GM18499 (cell line): ENCODE data around the gene RGS16.

ENCODE experiments used
- ATAC-seq: cut with Tn5 transposase; IDR thresholded peaks from one replicate; pipeline ENCODE4 v1.9.1; 2021; ENCODE audit warnings: moderate number of reproducible peaks; ENCODE audit not compliant: insufficient read depth, unreplicated experiment

RGS16 gene

DNA sequence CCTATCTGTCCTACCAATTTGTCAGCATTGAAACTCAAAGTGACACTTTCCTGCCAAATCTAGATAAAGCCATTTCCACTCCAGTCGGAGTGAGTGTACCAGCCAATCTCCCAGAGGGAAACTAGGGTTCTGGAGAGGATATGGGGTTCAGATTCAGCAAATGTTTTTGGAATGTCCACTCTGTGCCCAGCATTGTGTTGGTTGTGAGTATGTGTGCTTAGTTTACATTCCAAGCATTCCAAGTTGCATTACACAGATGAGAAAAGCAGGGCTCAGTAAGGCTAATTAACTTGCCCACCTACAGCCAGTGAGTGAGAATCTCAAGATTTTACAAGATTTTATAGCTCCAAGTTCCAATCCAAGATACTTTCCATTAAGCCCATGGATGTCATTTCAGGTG, 26.4 kb upstream of the RGS16 start:
- ATAC-seq = no peak

DNA sequence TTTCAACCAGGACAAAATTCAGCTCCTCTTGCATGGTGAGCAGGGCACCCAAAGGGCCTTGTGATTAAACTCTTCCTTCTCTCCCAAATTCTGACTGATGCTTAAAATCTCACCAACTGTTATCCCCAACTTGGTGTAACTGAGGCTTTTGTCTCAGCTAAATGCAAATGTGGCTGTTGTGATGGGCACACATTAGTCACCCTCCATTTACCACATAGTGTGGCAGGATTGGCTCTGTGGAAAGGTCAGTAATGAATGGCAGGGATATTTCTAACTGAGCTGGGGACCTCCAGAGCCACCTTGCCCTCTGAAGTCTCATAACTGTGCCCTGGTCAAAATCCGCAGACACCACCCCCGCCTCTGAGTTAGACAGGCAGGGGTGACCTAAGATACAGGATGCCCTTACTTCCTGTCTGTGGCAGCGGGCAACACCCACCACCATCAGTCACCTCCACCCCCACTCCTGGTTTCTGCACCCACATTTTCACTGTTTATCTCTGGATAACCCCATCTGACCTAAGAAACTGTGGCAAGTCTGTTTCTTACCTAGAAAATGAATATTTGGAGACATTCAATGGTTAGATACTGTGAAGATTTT, 25.4 kb upstream of the RGS16 start:
- ATAC-seq = no peak

DNA sequence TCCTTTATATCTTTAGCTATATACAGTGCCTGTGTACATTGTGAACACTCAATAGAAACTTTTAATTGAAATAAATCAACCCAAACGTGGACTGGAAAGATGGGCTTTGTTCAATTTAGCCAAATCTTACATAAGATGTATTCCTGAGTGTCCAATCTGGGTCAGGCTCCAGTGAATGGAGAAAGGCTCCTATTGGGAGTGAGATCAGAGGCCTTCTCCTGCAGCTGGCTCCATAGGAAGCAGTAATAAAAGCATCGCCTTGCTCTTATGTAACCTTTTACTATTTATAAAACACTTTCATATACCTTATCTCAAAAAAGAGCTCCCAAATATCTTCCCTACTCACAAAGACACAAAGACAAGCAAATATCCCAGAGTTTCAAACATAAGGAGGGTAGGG, 24.9 kb upstream of the RGS16 start:
- ATAC-seq = no peak

DNA sequence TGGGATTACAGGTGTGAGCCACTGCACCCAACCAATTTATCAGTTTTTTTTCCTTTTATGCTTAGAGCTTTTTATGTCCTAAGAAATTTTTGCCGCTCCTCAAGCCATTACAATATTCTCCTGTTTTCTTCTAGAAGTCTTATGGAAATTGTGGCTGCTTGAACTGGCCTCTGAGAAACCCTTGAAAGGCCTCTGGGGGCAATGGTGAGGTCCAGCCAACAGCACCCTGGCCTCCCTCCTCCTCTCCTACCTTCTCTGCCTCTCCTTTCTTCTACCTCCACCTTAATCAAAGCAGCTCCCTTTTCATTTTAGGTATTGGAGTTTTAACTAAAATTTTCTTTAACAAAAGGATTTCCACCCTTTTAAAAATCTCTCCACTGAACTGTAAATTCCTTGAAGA, 24.5 kb upstream of the RGS16 start:
- no peak for ATAC-seq

DNA sequence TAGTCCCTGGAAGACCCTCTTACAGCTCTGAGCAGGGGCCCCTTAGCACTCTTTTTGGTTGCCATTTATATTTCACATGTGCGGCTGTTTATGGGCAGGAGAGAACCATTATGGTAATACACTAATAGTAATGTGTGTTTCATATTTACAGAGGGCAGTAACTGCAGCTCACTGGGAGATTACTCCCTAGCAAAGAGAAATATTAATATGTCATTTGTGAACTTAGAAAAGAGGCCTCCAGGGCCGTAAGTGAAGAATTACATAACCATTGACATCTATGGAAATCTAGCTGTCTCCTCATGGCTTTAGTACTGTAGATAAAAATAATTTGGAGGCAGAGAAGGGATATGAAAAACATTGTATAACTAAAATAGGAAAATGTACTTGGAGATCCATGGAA, 23.4 kb upstream of the RGS16 start:
- no peak for ATAC-seq

DNA sequence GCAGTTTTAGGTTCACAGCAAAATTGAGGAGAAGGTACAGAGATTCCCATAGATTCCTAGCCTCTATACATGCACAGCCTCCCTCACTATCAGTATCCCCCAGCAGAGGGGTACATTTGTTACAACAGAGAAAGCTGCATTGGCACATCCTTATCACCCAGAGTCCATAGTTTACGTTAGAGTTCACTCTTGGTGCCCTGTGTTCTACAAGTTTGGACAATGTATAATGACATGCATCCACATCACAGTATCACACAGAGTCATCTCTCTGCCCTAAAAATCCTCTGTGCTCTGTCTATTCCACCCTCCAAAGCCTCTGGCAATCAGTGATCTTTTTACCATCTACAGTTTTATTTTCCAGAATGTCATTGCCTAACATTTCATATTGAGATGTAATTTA, 22.3 kb upstream of the RGS16 start:
- ATAC-seq = no peak

DNA sequence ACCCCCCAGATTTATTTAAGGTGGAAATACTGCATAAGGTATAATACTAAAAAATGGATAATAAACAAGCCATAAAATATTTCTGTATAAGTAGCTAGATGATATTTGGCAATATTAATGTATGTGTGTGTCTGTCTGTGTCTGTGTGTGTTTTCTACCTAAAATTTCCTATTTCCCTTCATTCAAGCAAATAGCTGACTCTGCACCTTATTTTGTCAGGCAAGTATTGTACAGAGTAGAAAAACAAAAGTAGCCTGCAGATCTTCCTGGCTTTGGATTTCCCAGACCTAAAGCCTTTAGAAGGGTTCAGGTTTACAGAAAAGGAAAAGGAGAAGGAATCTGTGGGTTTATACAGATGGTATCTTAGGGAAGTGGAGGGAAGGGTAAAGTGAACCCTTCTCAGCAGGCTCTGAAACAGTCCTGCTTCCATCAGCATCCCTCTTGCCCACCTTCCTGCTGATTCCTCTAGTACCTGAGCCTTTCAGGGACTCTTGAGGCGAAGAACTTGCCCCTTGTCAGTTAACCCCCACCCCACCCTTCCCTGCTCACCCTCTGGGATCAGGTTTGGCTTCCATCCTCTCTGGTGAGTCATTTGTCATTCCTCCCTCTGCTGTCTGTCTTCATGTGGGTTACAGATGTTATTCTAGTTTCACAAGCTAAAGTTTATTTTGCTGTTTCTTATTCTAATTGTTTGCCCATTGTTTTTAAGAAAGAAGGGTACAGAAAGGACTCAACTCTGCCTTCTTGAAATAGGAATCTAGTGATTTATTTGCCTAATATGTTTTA, 21.7 kb upstream of the RGS16 start:
- no peak for ATAC-seq

DNA sequence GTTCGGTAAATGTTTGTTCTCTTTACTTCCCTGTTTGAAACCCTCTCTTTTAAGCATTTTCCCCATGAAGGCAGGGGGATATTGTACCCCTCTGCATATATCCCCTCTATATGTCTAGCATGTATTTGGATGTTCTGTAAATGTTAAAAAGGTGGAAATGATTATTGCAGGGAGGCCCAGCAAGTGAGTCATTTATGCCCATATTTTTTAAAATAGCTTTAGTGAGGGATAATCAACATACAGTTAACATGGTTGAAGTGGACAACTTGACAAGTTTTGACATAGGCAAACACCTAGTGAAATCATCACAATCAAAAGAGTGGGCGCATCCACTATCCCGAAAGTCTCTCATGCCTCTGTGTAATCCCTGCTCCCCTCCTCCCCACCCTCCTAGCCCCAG, 20.8 kb upstream of the RGS16 start:
- no peak for ATAC-seq

DNA sequence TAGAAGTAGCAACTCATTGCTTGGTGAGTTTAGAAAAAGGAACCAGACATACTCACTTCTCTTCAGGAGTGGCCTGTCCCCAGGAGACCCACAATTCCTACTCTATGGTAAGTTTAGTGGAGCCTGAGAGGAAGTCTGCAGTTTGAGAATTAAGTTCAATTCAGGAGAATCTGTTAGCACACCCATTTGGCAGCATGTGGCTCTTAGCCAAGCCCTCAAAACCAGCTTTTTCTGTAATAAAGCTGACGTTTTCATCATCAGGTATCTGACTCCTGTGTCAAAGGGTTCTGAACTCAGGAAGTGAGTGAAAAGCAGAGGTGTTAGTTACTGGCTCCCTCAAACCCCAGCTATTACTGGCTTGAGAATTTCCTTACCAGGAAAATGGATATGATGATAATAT, 20.4 kb upstream of the RGS16 start:
- ATAC-seq = no peak

DNA sequence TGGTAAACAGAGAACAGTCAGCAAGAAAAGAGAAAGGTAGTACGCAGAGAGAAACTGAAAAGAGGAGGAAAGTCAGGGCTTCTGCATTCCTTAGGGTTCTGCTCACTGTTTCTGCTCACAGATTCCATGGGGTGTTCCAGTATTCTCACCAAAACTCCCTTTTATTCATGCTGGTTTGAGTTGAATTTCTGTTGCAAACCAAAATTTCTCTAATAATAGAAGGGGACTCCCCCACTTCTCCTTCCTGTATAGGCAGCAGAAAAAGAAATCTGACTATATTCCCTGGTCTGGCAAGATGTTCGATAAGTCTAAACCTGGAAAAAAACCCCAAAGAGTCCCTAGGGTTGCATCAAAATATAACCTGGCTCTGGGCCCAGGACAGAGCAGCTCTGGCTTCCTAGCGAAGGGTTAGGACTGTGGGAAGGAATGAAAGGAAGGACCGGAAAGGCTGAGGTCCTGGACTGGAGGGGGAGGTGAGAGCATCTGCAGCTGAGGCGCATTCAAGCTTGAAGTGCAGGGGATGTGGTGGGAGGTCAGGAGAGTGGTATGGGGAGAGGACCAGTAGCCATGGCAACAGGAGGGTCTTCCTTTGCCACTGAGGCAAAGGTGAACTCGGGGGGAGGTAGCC, 18.8 kb upstream of the RGS16 start:
- ATAC-seq = no peak

DNA sequence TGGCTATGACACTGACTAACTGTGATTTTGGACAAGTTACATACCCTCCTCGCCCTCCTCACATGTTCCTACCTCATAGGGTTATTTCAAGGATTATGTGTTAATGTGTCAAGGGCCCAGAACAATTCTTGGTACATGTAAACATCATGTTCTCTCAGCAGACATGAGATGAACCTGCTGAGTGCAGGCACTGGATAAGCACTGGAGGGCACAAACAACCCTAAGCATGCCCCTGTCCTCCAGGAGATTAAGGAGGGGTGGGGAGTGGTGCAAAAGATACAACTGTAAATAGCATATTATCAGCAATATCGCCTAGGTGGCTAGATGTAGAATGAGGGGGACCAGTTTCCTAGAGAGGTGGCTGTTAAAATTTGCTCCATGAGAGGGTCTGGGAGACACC, 17.7 kb upstream of the RGS16 start:
- ATAC-seq = no peak

DNA sequence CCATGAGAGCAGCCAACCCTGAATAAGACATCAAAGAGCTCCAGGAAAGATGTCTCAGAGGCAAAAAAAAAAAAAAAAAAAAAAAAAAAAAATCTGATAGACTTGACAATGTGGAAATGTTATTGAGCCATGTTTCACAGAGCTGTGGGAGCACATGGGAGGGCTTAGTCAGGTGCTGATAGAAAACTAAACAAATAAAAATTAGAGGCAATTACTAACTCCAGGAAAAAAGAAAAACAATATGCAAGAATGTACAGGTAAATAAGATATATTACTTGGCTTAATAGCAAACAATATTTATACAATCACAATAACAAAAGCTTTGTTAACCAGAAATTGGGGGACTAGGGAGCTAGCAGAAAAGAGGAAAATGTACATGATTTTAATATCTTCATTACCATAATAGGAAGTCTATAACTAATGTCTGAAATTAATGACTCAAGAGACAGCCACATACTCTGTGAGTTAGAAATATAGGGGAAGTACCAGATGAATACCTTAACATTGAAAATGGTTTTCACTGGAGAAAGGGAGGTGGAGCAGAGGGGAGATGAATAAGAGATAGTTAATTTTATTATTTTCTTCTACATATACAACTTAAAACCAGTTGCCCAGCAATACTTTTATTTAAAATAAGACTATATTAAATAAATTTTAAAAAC, 16.9 kb upstream of the RGS16 start:
- no peak for ATAC-seq

DNA sequence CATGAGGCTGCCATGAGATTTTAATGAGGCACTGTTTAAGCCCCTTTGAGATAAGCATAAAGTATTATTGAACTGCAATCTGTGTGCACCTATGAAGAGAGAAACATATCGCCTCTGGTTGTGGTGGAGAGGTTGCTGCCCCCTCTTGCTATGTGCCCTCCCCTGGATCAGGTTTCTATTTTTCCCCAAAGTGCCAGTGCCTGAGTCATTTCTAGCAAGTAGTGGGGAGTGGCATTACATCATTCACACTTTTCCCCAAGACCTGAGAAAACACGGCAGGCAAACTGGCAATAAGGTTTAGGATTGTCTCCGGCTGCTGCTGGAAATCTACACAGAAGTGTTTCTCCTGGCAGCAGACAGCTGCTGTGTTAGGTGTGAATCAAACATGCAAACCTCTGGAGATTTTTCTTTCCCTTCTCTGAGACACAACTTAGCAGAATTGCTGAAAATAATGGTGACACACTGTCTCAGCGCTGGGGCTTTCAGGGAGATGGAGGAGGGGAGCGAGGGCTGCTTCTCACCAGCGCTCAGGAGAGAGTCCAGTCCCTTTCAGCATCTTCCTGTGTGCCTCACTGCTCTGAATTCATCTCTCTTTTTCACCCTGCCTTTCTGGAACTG, 13.7 kb upstream of the RGS16 start:
- ATAC-seq = no peak

DNA sequence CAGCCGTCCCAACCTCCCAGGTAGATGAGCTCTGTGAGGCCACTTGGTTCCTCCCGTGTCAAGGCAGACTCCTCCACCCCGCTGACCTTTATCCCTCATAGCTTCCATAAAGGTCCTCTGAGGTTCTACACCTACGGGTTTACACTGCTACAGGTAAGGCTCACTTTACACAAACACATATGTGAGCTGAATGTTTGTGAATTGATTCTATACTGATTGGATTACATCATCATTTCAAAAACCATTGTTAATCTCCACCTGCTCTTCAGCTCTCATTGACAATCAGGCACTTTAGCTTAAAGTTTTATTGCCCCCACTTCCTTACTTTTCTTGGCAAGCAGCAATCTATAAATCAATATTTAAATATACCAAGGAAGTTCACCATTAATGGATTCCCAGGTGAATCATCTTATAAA, 12.8 kb upstream of the RGS16 start:
- ATAC-seq = no peak

DNA sequence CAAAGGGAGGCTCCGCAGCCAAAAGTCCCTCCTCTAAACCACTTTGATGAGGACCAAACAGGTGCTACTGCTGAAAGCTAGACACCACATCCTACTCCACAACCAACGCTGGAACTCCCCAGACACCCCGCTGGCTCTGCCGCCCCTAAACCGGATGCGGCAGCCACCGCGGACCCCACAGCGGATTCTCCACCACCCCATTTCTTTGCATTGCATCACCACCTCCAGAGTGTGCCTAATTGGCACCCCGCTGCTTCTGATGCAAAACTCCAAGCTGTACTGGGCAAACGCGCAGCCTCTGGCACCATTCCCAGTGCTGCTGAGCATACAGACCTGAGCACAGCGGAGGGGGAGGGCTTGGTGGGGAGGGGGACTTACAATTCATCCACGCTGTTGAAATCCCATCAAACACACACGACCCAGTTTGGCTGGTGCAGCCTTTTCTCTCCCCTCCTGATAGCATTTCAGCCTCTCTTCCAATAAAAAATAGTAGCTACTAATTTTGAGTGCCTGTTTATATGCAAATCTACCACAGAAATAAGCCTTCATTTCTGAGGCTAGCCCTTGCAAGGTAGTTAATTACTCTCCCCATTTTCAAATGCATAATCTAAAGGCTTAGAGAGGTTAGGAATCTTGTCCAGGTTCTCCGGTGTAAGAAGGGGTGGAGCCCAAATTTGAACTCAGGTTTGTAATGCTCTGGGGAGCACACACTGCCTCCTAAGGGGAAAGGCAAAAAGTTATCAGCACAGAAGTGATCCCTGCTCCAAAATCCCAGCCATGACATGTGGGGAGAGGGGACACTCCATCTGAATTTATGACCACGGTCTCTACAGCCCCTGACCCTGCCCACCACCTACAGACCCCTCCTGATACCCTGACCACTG, 12.2 kb upstream of the RGS16 start:
- peak; percentile 76 for ATAC-seq

DNA sequence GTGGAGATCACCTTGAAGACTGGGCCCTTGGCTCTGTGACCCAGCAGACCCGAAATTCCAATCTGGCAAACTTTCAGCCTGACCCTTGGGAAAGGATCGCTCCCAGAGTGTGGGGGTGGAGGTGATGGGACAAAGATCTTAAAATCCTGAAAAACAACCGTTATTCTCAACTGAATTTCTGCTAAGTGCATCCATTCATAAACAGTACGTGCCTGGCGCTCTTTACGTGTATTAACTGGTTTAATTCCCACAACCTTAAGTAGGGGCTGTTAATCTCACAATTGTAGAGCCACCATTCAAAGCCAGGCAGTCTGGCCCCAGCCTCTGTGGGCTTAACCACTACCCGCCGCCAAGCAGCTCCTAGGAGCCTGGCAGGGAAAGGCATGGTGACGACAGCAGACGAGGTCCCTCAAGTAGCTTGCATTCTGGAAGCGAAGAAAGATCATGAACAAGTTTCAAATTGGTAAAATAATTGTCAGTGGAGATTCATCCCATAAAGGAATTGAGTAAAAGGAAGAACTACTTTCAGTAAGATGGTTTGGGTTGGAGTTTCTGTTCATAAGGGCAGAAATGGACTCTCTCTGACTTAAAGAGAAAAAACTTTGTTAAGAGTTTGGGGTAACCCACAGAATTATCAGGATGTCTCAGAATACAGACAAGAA, 11.4 kb upstream of the RGS16 start:
- peak; percentile 9 for ATAC-seq

DNA sequence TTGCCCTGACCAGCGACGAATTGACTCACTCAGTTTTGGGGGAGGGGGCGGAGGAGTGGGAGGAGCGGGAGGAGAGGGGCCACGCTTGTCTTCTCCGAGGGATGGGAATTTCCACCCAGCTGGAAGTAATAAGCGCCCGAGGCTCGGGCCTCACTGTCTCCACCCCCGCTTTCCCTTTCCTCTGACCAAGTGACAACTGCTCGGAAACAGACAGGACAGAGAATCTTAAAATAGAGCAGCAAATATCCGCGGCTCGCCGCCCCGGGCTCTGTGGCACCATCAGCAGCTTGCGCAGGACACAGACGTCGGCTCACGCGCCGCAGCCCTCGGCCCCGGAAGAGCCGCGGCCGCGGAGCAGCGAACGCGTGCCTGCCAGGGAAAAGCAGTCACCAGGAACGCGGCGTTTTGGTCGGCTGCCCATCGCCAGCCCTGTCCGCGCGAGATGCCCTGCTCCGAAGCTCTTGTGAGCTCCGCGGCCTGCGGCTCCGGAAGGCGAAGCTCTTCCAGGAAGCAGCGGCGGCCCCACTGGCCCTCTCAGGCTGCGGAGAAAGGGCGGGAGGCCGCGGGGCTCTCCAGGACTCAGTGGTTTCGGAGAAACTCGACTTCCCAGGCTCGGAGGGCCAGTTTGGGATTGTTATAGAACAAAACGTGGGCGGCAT, 10.7 kb upstream of the RGS16 start:
- no peak for ATAC-seq

DNA sequence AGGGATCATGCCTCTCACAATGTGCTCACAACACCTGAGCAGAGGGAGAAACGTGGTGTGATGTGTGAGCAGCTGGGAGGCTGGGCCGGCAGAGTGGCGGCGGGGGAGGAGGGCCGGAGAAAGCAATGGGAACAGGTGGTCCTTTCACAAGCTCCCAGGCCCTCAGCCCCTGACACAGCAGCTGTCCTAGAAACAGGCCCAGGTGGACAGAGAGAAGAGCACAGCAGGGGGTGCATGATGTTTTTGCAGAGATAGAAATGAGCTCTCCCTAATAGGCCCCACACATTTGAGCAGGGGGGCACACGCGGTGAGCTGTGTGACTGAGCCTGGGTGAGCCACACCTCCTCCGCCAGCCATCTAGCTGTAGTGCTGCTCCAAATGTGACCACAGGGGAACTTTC, 7.6 kb upstream of the RGS16 start:
- no peak for ATAC-seq

DNA sequence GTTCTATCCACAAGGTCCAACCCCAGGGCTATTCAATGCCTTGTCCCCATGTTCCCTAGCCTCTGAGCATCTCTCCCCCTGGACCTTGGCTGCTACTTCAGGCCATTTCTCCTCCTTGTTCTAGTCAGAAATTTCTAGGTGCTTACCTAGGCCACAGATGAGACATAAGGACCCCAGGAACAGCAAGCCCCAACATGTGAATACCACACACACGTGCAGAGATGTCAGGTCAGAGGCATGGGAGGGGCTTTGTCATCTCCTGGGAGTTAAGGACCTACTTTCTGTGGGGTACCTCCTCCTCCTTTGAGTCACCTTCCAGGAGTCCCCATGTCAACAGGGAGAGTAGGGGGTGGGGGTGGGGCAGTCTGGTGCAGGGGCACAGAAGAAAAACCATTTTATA, 7.1 kb upstream of the RGS16 start:
- no peak for ATAC-seq
